ENCODE results near the gene ZG16.

- no peak for TF ChIP-seq CTCF (IDR thresholded peaks at IDR 0.05)
- TF ChIP-seq POLR2A (IDR thresholded peaks at IDR 0.05) = no peak
Measured at GRCh38 chr16:29804455-29805231, 26.6 kb downstream of the ZG16 start.

Data from right lobe of liver (tissue), 4 donors.